Muscle of arm (tissue), 12 donors: ENCODE results near the gene ANKS3. TPM values are rescaled to one million over a fixed set of nuclear protein-coding genes. Genes with fewer than 3 reads are reported as not detected.

Experiments used
- DNase-seq: peaks from one replicate; pipeline ENCODE4 v3.0.0-alpha.2; 2013
- polyA plus RNA-seq, 12 donors: library from polyadenylated mRNA; unstranded; fragments of 120-200 nt; gene quantifications; one replicate each; pipeline ENCODE4 v1.2.1, GENCODE V29; 2013; ENCODE audit not compliant: insufficient read length in 12 of 12

The ANKS3 gene
- polyA plus RNA-seq, 12 donors = 8.3 to 20.2 (median 12.7) TPM; not detected in 1

- DNase-seq = no peak
Observed at GRCh38 chr16:4651827-4652226, 82.2 kb downstream of the ANKS3 start.

- peak; percentile 27 for DNase-seq
Observed at GRCh38 chr16:4650443-4651074, 83.5 kb downstream of the ANKS3 start.

GRCh38 chr16:4649744-4650442 is 84.2 kb downstream of the ANKS3 start:
- no peak for DNase-seq

- no peak for DNase-seq
Observed at GRCh38 chr16:4648917-4649316, 85.2 kb downstream of the ANKS3 start.

GRCh38 chr16:4647644-4647980 is 86.5 kb downstream of the ANKS3 start:
- no peak for DNase-seq

- no peak for DNase-seq
Observed at GRCh38 chr16:4646773-4647643, 87.1 kb downstream of the ANKS3 start.

Other genes starting within 250 kb of the ANKS3 start
- gene CDIP1, start 195.5 kb downstream of the ANKS3 start, polyA plus RNA-seq = 10 to 100 TPM in 11 of 12 donors, not detected in 1; 24.5 to 52.4 (median 34.6) TPM
- gene C16orf96, start 177.9 kb downstream of the ANKS3 start, polyA plus RNA-seq = 1 to 10 TPM in 1 of 12 donors, under 1 TPM in 9, not detected in 2; 0.32 to 1.1 (median 0.57) TPM
- gene UBALD1, start 119.4 kb downstream of the ANKS3 start, polyA plus RNA-seq = 10 to 100 TPM in 11 of 12 donors, not detected in 1; 11.2 to 44.0 (median 15.0) TPM
- 10 to 100 TPM in 11 of 12 donors, not detected in 1; 25.3 to 60.5 (median 33.1) TPM for gene MGRN1, start 109.4 kb downstream of the ANKS3 start, polyA plus RNA-seq
- 10 to 100 TPM in 11 of 12 donors, not detected in 1; 13.6 to 55.0 (median 21.2) TPM for gene NUDT16L1, start 40.7 kb downstream of the ANKS3 start, polyA plus RNA-seq
- gene DNAAF8, start 266 bp upstream of the ANKS3 start, polyA plus RNA-seq = 10 to 100 TPM in 1 of 12 donors, 1 to 10 TPM in 4, under 1 TPM in 6, not detected in 1; 0.78 to 13.1 (median 0.99) TPM
- 10 to 100 TPM in 4 of 12 donors, 1 to 10 TPM in 7, not detected in 1; 6.6 to 13.9 (median 9.8) TPM for gene ZNF500, start 32.9 kb upstream of the ANKS3 start, polyA plus RNA-seq
- 10 to 100 TPM in 1 of 12 donors, not detected in 11; 14.2 TPM for gene SEPTIN12, start 54.1 kb upstream of the ANKS3 start, polyA plus RNA-seq
- gene SMIM22, start 61.1 kb upstream of the ANKS3 start, polyA plus RNA-seq = 1 to 10 TPM in 2 of 12 donors, under 1 TPM in 3, not detected in 7; 0.21 to 1.2 (median 0.36) TPM
- gene ROGDI, start 68.4 kb upstream of the ANKS3 start, polyA plus RNA-seq = 10 to 100 TPM in 9 of 12 donors, 1 to 10 TPM in 2, not detected in 1; 7.7 to 27.6 (median 11.2) TPM
- 10 to 100 TPM in 11 of 12 donors, not detected in 1; 47.7 to 64.0 (median 56.2) TPM for gene GLYR1, start 113.0 kb upstream of the ANKS3 start, polyA plus RNA-seq
- 10 to 100 TPM in 11 of 12 donors, not detected in 1; 16.7 to 28.9 (median 19.7) TPM for gene UBN1, start 113.2 kb upstream of the ANKS3 start, polyA plus RNA-seq
- gene PPL, start 202.9 kb upstream of the ANKS3 start, polyA plus RNA-seq = 10 to 100 TPM in 3 of 12 donors, 1 to 10 TPM in 5, under 1 TPM in 3, not detected in 1; 0.68 to 76.8 (median 1.1) TPM
- gene SEC14L5, start 224.1 kb upstream of the ANKS3 start, polyA plus RNA-seq = 1 to 10 TPM in 3 of 12 donors, under 1 TPM in 8, not detected in 1; 0.35 to 1.5 (median 0.75) TPM